A549 (cell line): ENCODE data around the gene FCER1G. TPM values are rescaled to one million over a fixed set of nuclear protein-coding genes. Genes with fewer than 3 reads are reported as not detected.
A peak's percentile ranks its signal among the peaks of the same experiment; 100 is the strongest.

ENCODE experiments used
- ATAC-seq, 2 experiments: fragments of 200-7000 bp in 1 of 2; fragments of >200 bp in 1 of 2; cut with Nextera tagmentation in 1 of 2; cut with Tn5 transposase in 1 of 2; 3 replicates each; pipeline versions ENCODE4 v1.8.0 to v1.9.1; 2018 to 2020; ENCODE audit warnings: mild to moderate bottlenecking in 1 of 2, moderate library complexity in 1 of 2
- CTCF ChIA-PET: fragments of 300-600 bp; sonication (Branson Sonifier 250); formaldehyde crosslinking; extraction: SDS; loops from one replicate; lab custom pipeline; 2021; ENCODE audit warnings: antibody characterized with exemption, inconsistent platforms; lab: Yijun Ruan, JAX
- POLR2A ChIA-PET: fragments of 350-600 bp; formaldehyde crosslinking; extraction: SDS; loops from one replicate; lab custom pipeline; 2021; ENCODE audit warnings: antibody characterized with exemption, inconsistent platforms; lab: Yijun Ruan, JAX
- DNase-seq, 2 experiments: peaks; one replicate each; pipeline versions ENCODE4 v3.0.0 to v3.0.0-alpha.2; 2011 to 2016; ENCODE audit warnings: low read depth in 1 of 2, low spot score in 1 of 2
- FAIRE-seq: peaks from 2 replicates; lab custom pipeline; 2011; peaks lifted over from hg19 to GRCh38; lab: Jason Lieb, UNC
- H3K27ac ChIP-seq, 2 experiments: fragments of >200 bp; sonication (Bioruptor Twin); formaldehyde crosslinking; 3 replicates each; pipeline ENCODE4 v1.5.1; 2016 to 2017
- H3K4me1 ChIP-seq: fragments of >200 bp; sonication (Bioruptor Twin); formaldehyde crosslinking; 3 replicates; pipeline ENCODE4 v1.6.1; 2016
- H3K4me2 ChIP-seq: fragments of >200 bp; sonication (Bioruptor Twin); formaldehyde crosslinking; 3 replicates; pipeline ENCODE4 v1.6.1; 2016
- H3K4me3 ChIP-seq: fragments of >200 bp; sonication (Bioruptor Twin); formaldehyde crosslinking; 3 replicates; pipeline ENCODE4 v1.5.1; 2016
- H3K9me3 ChIP-seq: fragments of >200 bp; sonication (Bioruptor Twin); formaldehyde crosslinking; 3 replicates; pipeline ENCODE4 v1.6.1; 2016
- ATOH8 ChIP-seq: fragments of 250-450 bp; sonication (Bioruptor Pico); IDR thresholded peaks from 2 replicates; pipeline ENCODE4 v1.5.0; 2020; ENCODE audit warnings: low read depth, mild to moderate bottlenecking, moderate library complexity
- BHLHE40 ChIP-seq: IDR thresholded peaks from 2 replicates; pipeline ENCODE4 v1.6.1; 2012; ENCODE audit warnings: low read depth, low read length, inconsistent platforms
- CBX2 ChIP-seq: fragments of 200-600 bp; sonication (generic); IDR thresholded peaks from 2 replicates; pipeline ENCODE4 v1.6.1; 2016; ENCODE audit warnings: low read depth, mild to moderate bottlenecking, borderline replicate concordance
- CBX8 ChIP-seq: fragments of 200-600 bp; sonication (generic); IDR thresholded peaks from 2 replicates; pipeline ENCODE4 v1.6.1; 2016
- CHD4 ChIP-seq: fragments of 200-600 bp; sonication (generic); IDR thresholded peaks from 2 replicates; pipeline ENCODE4 v1.6.1; 2016; ENCODE audit warnings: antibody characterized with exemption, mild to moderate bottlenecking, borderline replicate concordance
- E2F6 ChIP-seq: IDR thresholded peaks from 2 replicates; pipeline ENCODE4 v1.6.1; 2012; ENCODE audit warnings: low read depth, borderline replicate concordance
- EHF ChIP-seq: fragments of 250-450 bp; sonication (Bioruptor Pico); IDR thresholded peaks from 2 replicates; pipeline ENCODE4 v1.5.0; 2020; ENCODE audit warnings: mild to moderate bottlenecking
- ELK1 ChIP-seq: fragments of 150-350 bp; IDR thresholded peaks from 2 replicates; pipeline ENCODE4 v1.6.1; 2014; ENCODE audit warnings: low read depth, mild to moderate bottlenecking, low read length
- EP300 ChIP-seq, 2 experiments: fragments of >200 bp; sonication (Bioruptor Twin); formaldehyde crosslinking; IDR thresholded peaks; 2 replicates in 1 of 2; 3 replicates in 1 of 2; pipeline ENCODE4 v1.6.1; 2016 to 2017
- ESRRA ChIP-seq: fragments of 150-350 bp; IDR thresholded peaks from 2 replicates; pipeline ENCODE4 v1.6.1; 2014; ENCODE audit warnings: mild to moderate bottlenecking, low read length, borderline replicate concordance
- FOSB ChIP-seq: fragments of 250-450 bp; sonication (Bioruptor Pico); IDR thresholded peaks from 2 replicates; pipeline ENCODE4 v1.5.0; 2020; ENCODE audit warnings: mild to moderate bottlenecking, moderate library complexity
- FOXS1 ChIP-seq: fragments of 250-450 bp; sonication (Bioruptor Pico); IDR thresholded peaks from 2 replicates; pipeline ENCODE4 v1.5.0; 2020; ENCODE audit warnings: mild to moderate bottlenecking, moderate library complexity
- GATA3 ChIP-seq: IDR thresholded peaks from 2 replicates; pipeline ENCODE4 v1.6.1; 2012; ENCODE audit warnings: borderline replicate concordance
- HDAC2 ChIP-seq: fragments of 200-600 bp; sonication (generic); IDR thresholded peaks from 2 replicates; pipeline ENCODE4 v1.6.1; 2016
- HES2 ChIP-seq: fragments of >200 bp; sonication (Bioruptor Twin); formaldehyde crosslinking; IDR thresholded peaks from 2 replicates; pipeline ENCODE4 v1.6.1; 2016
- JUN ChIP-seq, 2 experiments: fragments of >200 bp; sonication (Bioruptor Twin); formaldehyde crosslinking; IDR thresholded peaks; 2 replicates in 1 of 2; 3 replicates in 1 of 2; pipeline ENCODE4 v1.6.1; 2016 to 2017
- KDM1A ChIP-seq: fragments of 200-600 bp; sonication (generic); IDR thresholded peaks from 2 replicates; pipeline ENCODE4 v1.6.1; 2016; ENCODE audit warnings: low read depth, mild to moderate bottlenecking
- MAFK ChIP-seq: fragments of 450-650 bp; IDR thresholded peaks from 2 replicates; pipeline ENCODE4 v1.6.1; 2014; ENCODE audit not compliant: partially characterized antibody
- NFE2L2 ChIP-seq: fragments of 150-350 bp; conservative IDR thresholded peaks from 2 replicates; pipeline ENCODE4 v1.6.1; 2014; ENCODE audit warnings: low read length
- NR3C1 ChIP-seq: fragments of >200 bp; sonication (Bioruptor Twin); formaldehyde crosslinking; IDR thresholded peaks from 3 replicates; pipeline ENCODE4 v1.6.1; 2017
- PHF8 ChIP-seq: fragments of 200-600 bp; sonication (generic); IDR thresholded peaks from 2 replicates; pipeline ENCODE4 v1.6.1; 2016; ENCODE audit warnings: low read depth, mild to moderate bottlenecking, antibody characterized with exemption, moderate library complexity, borderline replicate concordance
- POLR2AphosphoS2 ChIP-seq: conservative IDR thresholded peaks from 2 replicates; pipeline ENCODE4 v1.6.1; 2012; ENCODE audit warnings: low read length, improper control_type of control experiment, inconsistent platforms
- RARB ChIP-seq: fragments of 250-450 bp; sonication (Bioruptor Pico); IDR thresholded peaks from 2 replicates; pipeline ENCODE4 v1.8.0; 2021; ENCODE audit warnings: mild to moderate bottlenecking, moderate library complexity
- RFX5 ChIP-seq: fragments of 450-650 bp; IDR thresholded peaks from 2 replicates; pipeline ENCODE4 v1.7.1; 2014; ENCODE audit warnings: antibody characterized with exemption, mild to moderate bottlenecking, moderate library complexity
- USF2 ChIP-seq: fragments of 450-650 bp; IDR thresholded peaks from 2 replicates; pipeline ENCODE4 v1.6.1; 2014; ENCODE audit warnings: antibody characterized with exemption
- ZFP36 ChIP-seq: fragments of 450-650 bp; IDR thresholded peaks from 2 replicates; pipeline ENCODE4 v1.6.1; 2014; ENCODE audit warnings: borderline replicate concordance; ENCODE audit not compliant: partially characterized antibody
- ZNF302 ChIP-seq: fragments of 250-450 bp; sonication (Bioruptor Pico); IDR thresholded peaks from 2 replicates; pipeline ENCODE4 v1.9.0; 2021; ENCODE audit warnings: inconsistent platforms, mild to moderate bottlenecking, moderate library complexity
- WGBS: methylation state at CpG from one replicate; pipeline ENCODE4 v1.1.6; 2017; ENCODE audit errors: missing lambda C conversion rate; 5-methylcytosine and 5-hydroxymethylcytosine counted together
- polyA plus RNA-seq, 4 experiments: library from polyadenylated mRNA; depleted of rRNA in 3 of 4; stranded (reverse); fragments of >200 nt; fragmentation: RNase III in 1 of 4; extraction: RNeasy Plus Mini Kit Qiagen cat#74134 plus additional on column Dnase treatment in 1 of 4; gene quantifications; 2 replicates in 3 of 4; 3 replicates in 1 of 4; pipeline ENCODE4 v1.2.3, GENCODE V29; 2011 to 2017

The FCER1G gene
- polyA plus RNA-seq, 2 of the 4 experiments (the other 2 are of a cell fraction): 0.40 TPM; not detected in 1

- H3K4me2 ChIP-seq: no peak overlapping the region
- 90% methylated on average over 11 of the region's 11 CpGs for WGBS
- no peaks in the 10 kb centered on the region for H3K9me3 ChIP-seq
- H3K4me3 ChIP-seq: no peak overlapping the region
- POLR2A ChIA-PET: no interaction called here
- no peak overlapping the region for H3K27ac ChIP-seq
- peaks cover 11% of the 10 kb centered on the region; the same call in 2 of the 3 replicates for H3K4me1 ChIP-seq
- ATAC-seq (no peak), FAIRE-seq (no peak), DNase-seq (no peak)
- TF ChIP-seq ZFP36: no peak
- no peak for TF ChIP-seq ZNF302 (CRISPR knock-in tag)
- TF ChIP-seq KDM1A: no peak
- no peak for TF ChIP-seq PHF8
- TF ChIP-seq ESRRA: no peak
- no peak for TF ChIP-seq EP300 (IDR thresholded peaks at IDR 0.05)
- no peak for TF ChIP-seq CHD4
- no peak for TF ChIP-seq BHLHE40
- no peak for TF ChIP-seq ELK1
- no peak for TF ChIP-seq POLR2AphosphoS2
- no peak for TF ChIP-seq FOSB (CRISPR knock-in tag)
- TF ChIP-seq HES2: no peak
- no peak for TF ChIP-seq ATOH8 (CRISPR knock-in tag)
- CTCF ChIA-PET: interaction anchor here (1.5 to 2.2 kb wide), 3 partner anchors 9 to 19 kb away, joined by 4 to 16 read pairs (median 4); partner anchors contain the start of gene PPOX
Measured at GRCh38 chr1:161174911-161175310, 40.2 kb upstream of the FCER1G start.

- 94% methylated on average over 7 of the region's 10 CpGs for WGBS
- ATAC-seq: no peak
Measured at GRCh38 chr1:161175771-161176453, 39.2 kb upstream of the FCER1G start.

More at GRCh38 chr1:161175771-161176453, 39.2 kb upstream of the FCER1G start:
- DNase-seq (no peak), FAIRE-seq (no peak)
- Histone ChIP-seq H3K4me3 (peak overlapping the region; percentile 63; the same call in 1 of the 3 replicates), H3K27ac (no peak overlapping the region), H3K9me3 (no peaks in the 10 kb centered on the region), H3K4me1 (peaks cover 11% of the 10 kb centered on the region; the same call in 2 of the 3 replicates), H3K4me2 (peak overlapping the region; percentile 93)
- ChIA-PET POLR2A (interaction anchor here (1.7 to 2.2 kb wide), 2 partner anchors 10 to 43 kb away, joined by 4 to 25 read pairs; partner anchors contain the start of genes DEDD and PPOX), CTCF (interaction anchor here (1.1 to 2.2 kb wide), 7 partner anchors 10 to 206 kb away, joined by 4 to 16 read pairs (median 4); partner anchors contain the start of gene PPOX)
- TF ChIP-seq ZFP36 (no peak), E2F6 (no peak), NR3C1 (no peak), CBX2 (no peak), HDAC2 (no peak), ESRRA (no peak), JUN (IDR thresholded peaks at IDR 0.05) (no peak), ATOH8 (CRISPR knock-in tag) (no peak), RFX5 (no peak), MAFK (no peak), ELK1 (no peak), EHF (no peak), POLR2AphosphoS2 (no peak), GATA3 (no peak), KDM1A (no peak), RARB (no peak), CBX8 (no peak), NFE2L2 (no peak), FOXS1 (no peak), USF2 (no peak)
